Stimulated activated naive CD4-positive, alpha-beta T cell treated with Interleukin-2 at 50 U/mL for 16 hours (primary cell): Measurements from ENCODE around the gene PTPRQ.

Source experiments
- DNase-seq: peaks from one replicate; lab custom pipeline; 2025; lab: John Stamatoyannopoulos, UW

The PTPRQ gene

DNA sequence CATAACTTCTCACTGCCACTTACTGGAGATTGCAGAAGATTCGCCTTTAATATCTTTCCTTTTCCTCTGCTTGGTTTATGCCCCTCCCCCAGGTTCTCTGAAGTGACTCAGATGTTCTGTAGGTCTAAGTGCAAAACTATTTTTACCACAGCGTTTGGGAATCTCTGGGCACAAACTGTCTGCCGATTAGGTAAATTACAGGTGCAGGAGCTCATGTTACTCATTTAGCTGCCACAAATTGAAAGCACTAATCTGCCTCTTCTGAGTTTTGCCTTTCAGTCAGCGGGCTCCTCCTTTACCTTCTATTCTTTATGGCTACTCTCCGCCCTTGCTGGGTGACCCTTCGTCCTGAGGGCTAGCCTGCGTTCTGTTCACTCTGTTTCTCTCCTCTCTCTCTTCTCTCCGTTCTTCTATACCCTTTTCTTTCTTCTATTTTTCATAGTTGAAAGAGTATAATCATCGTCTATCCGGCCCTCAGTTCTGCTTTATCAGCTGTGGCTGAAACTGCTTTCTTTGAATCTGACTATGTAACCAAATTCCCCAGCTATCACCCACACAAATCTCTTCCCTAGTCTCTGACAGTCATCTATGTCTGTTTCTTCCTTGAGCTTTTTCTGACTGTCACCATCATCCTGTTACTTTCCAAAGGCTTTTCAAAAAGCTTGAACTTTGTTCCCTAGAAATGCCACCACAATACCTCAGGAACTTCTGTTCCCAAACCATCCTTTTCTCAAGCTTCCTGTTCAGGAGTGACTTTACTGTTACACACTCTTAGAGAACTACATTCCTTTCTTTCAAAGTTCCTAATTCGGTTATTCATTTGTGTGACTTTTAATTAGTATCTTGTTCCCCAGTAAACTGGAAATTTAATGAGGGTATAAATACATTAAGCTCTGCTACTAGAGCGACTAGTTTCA lies 259.1 kb downstream of the PTPRQ start:
- DNase-seq = no peak

DNA sequence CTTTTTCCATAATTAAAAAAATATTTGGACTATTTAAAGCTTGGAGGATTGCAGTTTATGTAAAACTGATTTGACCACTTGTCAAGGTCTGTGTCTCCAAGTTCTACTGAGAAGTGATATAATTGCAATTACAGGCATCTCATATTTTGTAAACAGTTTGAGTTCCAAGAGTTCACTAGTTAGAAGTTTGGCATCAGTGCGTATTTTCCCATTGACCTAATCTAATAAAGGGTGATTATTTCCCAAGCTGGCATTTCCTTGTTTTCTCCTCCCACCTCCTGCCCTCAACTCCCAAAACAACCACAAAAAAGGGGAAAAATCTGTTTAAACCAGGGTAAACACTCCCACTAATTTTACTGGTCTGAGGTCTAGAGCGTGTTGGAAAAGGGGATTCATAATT lies 260.4 kb downstream of the PTPRQ start:
- no peak for DNase-seq

- DNase-seq = no peak
These were observed 263.2 kb downstream of the PTPRQ start, which contains the start of gene MYF6 for GRCh38 chr12:80707126-80707829. Gene MYF6, plus strand, starts transcription at chr12:80707634. Its CDS starts 86 bp downstream, at chr12:80707720.

GRCh38 chr12:80707830-80708258 lies 263.8 kb downstream of the PTPRQ start:
- no peak for DNase-seq

- no peak for DNase-seq
These were observed 264.4 kb downstream of the PTPRQ start for GRCh38 chr12:80708259-80708974.

- no peak for DNase-seq
These were observed 264.9 kb downstream of the PTPRQ start for GRCh38 chr12:80708975-80709328.

GRCh38 chr12:80709811-80710726 lies 266.0 kb downstream of the PTPRQ start:
- DNase-seq = no peak

DNA sequence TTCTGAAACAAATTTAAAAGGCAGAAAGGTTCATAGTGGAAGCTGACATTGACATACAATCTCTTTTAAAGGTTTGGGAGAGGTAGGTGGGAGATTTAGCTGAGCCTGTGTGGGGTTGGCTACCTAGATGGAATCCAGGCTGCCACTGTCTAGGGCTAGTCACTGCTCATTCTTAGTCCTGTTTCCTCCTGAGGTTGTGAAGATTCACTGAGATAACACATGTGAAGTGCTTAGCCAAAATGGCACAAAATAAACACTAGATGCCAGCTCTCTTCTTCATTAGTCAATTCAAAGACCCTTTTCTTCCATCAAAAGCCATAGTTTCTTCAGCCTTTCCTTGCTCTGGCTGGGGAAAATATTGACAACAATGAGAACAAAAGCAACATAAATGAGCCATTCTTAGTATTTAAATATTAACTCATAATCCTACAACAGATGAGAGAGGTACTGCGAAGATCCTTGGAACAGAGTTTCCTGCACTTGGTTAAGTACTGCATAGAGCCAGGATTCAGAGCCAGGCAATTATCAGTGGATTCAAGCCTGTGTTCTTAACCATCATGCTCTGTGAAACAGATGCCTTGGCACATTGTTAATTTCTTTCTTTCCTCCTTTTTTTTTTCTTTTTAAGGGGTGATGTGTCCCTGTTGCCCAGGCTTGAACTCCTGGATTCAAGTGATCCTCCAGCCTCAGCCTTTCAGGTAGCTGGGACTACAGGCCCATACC lies 266.9 kb downstream of the PTPRQ start:
- no peak for DNase-seq

DNA sequence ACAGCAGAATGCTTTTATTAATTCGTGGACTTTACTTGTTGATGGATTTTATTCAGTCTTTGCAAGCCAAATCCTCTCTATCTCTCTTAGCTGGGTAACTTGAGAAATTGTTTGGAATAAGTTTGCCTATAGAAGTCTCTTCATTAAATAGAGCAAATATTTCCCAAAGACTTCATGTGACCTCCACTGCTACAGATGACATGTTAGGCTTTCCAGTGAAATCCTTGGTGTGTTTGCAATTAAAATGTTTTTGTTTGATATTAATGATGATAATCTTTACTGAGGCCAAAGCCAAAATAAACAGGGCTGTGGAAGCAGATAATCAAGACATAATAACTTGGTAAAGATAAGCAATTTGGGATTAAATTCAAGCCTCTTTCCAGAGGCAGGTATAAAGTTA lies 267.8 kb downstream of the PTPRQ start:
- DNase-seq = no peak

GRCh38 chr12:80712866-80713265 lies 268.8 kb downstream of the PTPRQ start:
- no peak for DNase-seq

- no peak for DNase-seq
These were observed 269.4 kb downstream of the PTPRQ start for GRCh38 chr12:80713419-80713818.

GRCh38 chr12:80714055-80714454 lies 270.0 kb downstream of the PTPRQ start:
- DNase-seq = no peak

DNA sequence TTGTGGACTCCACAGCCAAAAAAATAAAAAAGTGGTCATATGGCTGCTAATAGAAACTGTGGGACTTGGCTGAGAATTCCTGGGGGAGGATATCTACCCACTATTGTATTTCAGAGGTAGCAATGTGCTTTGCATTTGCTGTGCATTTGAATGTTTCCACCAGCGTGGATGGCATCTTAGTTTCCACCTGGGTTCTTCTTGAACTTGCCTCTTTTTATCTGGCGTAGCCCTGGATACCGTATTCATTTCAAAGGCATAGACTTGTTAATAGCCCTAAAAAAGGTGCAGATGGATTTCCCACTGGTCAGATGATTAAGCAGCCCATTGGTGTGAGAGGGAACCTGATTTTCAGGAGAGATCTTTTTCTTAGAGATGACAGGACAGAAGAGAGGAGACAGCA lies 270.8 kb downstream of the PTPRQ start:
- no peak for DNase-seq

- DNase-seq = no peak
These were observed 271.7 kb downstream of the PTPRQ start for GRCh38 chr12:80715713-80716249.

- no peak for DNase-seq
These were observed 272.8 kb downstream of the PTPRQ start, which contains the start of gene MYF5 for GRCh38 chr12:80716696-80717469. Gene MYF5, plus strand, starts transcription at chr12:80716912. Its CDS starts 152 bp downstream, at chr12:80717064.

DNA sequence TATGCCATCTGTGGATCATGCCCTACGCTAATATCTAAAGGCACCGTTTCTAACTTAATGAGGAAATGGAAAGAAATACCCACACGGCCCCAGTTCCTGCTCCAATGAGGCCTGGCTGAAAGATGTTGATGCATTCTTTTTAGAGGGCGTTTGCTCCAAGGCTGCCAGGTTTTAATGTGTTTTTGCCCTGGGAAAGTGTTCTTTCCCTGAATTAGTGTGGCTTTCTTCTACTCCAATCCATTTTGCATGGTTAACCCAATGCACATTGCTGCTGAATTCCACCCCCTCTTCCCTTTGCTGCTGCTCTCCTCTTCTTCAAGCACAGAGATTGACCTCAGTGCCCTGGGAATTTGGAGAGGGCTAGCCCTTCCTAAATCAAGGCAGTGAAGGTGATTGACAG lies 273.8 kb downstream of the PTPRQ start:
- no peak for DNase-seq

DNA sequence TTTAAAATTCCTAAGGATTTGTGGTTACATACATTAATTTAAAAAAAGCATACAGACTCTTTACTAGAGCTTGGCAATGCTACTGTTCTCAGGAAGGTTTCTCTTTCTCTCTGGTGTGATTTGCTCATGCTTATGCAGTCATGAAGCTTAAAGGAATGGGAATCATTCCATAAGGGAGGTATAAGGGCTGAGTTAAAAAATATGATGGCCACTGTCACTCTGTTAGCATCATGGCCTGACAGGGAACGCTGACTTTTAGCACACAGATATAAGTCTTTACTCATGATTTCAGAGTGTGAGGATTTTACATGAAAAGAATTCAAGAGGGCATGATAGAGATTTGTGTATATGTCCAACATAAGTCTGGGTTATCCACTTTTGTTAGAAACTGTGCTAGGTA lies 276.5 kb downstream of the PTPRQ start:
- no peak for DNase-seq

DNA sequence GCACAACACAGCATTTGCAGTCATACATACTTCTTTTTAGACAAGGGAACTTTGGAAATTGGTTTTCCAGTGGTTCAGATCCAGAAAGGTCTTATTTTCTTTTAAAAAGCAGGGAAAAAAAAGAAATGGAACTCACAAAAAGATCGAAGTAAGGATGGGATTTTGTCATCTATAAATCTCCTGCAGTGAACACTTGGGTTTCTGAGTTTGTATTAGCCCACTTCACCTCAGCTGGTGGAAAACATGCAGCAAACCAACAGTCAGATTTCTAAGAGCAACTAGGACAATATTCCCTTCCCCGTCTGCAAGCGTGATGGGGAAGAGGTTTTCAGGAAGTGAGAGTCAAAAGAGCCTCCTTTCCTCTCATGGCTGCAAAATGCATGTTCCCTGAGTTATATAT lies 277.3 kb downstream of the PTPRQ start:
- no peak for DNase-seq
